Thoracic aorta (tissue), 2 donors: ENCODE results near the gene DCST1. TPM values are rescaled to one million over a fixed set of nuclear protein-coding genes. Genes with fewer than 3 reads are reported as not detected.
A peak's percentile ranks its signal among the peaks of the same experiment; 100 is the strongest.

Source experiments
- ATAC-seq: fragments of 150-250 bp; one replicate; pipeline ENCODE4 v1.8.0; 2017; ENCODE audit warnings: low read depth; ENCODE audit not compliant: insufficient number of reproducible peaks, low FRiP score
- DNase-seq: peaks from one replicate; pipeline ENCODE4 v3.0.0-alpha.2; 2020; ENCODE audit warnings: low spot score
- H3K27ac ChIP-seq, 2 donors: fragments of 200-600 bp; sonication (generic); 1 replicate in 1 of 2; 2 replicates in 1 of 2; pipeline ENCODE4 v1.5.1; 2016; ENCODE audit warnings: mild to moderate bottlenecking in 2 of 2, moderate library complexity in 2 of 2
- H3K27me3 ChIP-seq: fragments of 200-600 bp; sonication (generic); replicated peaks from 2 replicates; pipeline ENCODE4 v1.6.0; 2016; ENCODE audit warnings: mild to moderate bottlenecking; ENCODE audit not compliant: insufficient read depth
- H3K36me3 ChIP-seq: fragments of 200-600 bp; sonication (generic); one replicate; pipeline ENCODE4 v1.5.1; 2016
- H3K4me1 ChIP-seq, 2 donors: fragments of 200-600 bp; sonication (generic); 1 replicate in 1 of 2; 2 replicates in 1 of 2; pipeline versions ENCODE4 v1.5.1 to v1.6.0; 2016; ENCODE audit warnings: low read depth in 2 of 2, mild to moderate bottlenecking in 1 of 2; ENCODE audit not compliant: control insufficient read depth in 1 of 2
- H3K4me3 ChIP-seq: fragments of 200-600 bp; sonication (generic); 2 replicates; pipeline ENCODE4 v1.5.1; 2016; ENCODE audit warnings: mild to moderate bottlenecking
- H3K9me3 ChIP-seq: fragments of 200-600 bp; sonication (generic); 2 replicates; pipeline ENCODE4 v1.5.1; 2016
- total RNA-seq, 2 donors: library from RNA; depleted of rRNA; stranded (reverse); fragments of >200 nt; gene quantifications; one replicate each; pipeline versions ENCODE4 v1.1.0 to v1.2.3, GENCODE V29; 2016
- TF ChIP-seq, protein P1 (sequence below): fragments of 200-600 bp; sonication (generic); IDR thresholded peaks from one replicate; pipeline ENCODE4 v1.5.1; 2019; ENCODE audit warnings: antibody characterized with exemption

DCST1 gene
- total RNA-seq, 2 donors from 2014 or later = not detected

DNA sequence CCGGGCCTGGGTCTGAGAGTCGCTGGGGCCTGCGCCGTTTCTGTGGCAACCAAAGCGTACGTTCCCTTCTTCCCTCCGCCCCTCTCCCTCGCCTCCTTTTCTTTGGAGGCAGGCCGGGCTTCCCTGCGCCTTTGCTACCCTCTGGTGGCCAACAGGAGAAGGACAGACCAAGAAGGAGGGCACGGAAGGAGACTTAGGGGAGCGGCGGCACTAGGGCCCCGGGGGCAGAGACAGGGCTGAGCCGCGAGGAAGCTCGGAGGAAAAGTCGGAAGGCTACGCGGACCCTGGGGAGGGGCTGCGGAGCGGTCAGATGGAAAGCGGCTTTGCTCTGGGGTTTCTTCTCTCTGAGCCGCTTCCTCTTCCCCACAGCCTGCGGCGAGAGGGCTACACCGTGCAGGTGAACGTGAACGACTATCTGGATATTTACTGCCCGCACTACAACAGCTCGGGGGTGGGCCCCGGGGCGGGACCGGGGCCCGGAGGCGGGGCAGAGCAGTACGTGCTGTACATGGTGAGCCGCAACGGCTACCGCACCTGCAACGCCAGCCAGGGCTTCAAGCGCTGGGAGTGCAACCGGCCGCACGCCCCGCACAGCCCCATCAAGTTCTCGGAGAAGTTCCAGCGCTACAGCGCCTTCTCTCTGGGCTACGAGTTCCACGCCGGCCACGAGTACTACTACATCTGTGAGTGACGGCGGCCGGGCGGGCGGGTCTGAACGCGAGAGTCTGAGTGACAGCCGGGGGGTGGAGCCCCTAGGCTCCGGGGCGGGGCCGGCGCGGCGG is 51.3 kb downstream of the DCST1 start:
- TF ChIP-seq, protein P1, sequence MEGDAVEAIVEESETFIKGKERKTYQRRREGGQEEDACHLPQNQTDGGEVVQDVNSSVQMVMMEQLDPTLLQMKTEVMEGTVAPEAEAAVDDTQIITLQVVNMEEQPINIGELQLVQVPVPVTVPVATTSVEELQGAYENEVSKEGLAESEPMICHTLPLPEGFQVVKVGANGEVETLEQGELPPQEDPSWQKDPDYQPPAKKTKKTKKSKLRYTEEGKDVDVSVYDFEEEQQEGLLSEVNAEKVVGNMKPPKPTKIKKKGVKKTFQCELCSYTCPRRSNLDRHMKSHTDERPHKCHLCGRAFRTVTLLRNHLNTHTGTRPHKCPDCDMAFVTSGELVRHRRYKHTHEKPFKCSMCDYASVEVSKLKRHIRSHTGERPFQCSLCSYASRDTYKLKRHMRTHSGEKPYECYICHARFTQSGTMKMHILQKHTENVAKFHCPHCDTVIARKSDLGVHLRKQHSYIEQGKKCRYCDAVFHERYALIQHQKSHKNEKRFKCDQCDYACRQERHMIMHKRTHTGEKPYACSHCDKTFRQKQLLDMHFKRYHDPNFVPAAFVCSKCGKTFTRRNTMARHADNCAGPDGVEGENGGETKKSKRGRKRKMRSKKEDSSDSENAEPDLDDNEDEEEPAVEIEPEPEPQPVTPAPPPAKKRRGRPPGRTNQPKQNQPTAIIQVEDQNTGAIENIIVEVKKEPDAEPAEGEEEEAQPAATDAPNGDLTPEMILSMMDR = peak; percentile 90
- peak; percentile 82 for DNase-seq
- peak; percentile 64 for ATAC-seq
- H3K9me3 ChIP-seq = no peaks in the 10 kb centered on the region
- peak overlapping the region; percentile 86 for H3K4me3 ChIP-seq
- no peaks in the 10 kb centered on the region for H3K36me3 ChIP-seq
- H3K27me3 ChIP-seq = peaks cover 24% of the 10 kb centered on the region
- peaks cover 24 to 42% of the 10 kb centered on the region in 2 donors for H3K4me1 ChIP-seq
- H3K27ac ChIP-seq = peak overlapping the region; percentile 77 to 79

- no peaks in the 10 kb centered on the region for H3K36me3 ChIP-seq
- H3K27me3 ChIP-seq = peaks cover 17% of the 10 kb centered on the region
- ATAC-seq = peak; percentile 21
- DNase-seq = no peak
- peak overlapping the region; percentile 86 for H3K4me3 ChIP-seq
- TF ChIP-seq, protein P1 = no peak
- peaks cover 17 to 35% of the 10 kb centered on the region in 2 donors for H3K4me1 ChIP-seq
- no peaks in the 10 kb centered on the region for H3K9me3 ChIP-seq
- peak overlapping the region; percentile 77 to 79 for H3K27ac ChIP-seq
Observed at GRCh38 chr1:155085504-155086127, 52.0 kb downstream of the DCST1 start.

- no peaks in the 10 kb centered on the region for H3K9me3 ChIP-seq
- peaks cover 12 to 31% of the 10 kb centered on the region in 2 donors for H3K4me1 ChIP-seq
- TF ChIP-seq, protein P1 = peak; percentile 100
- DNase-seq = no peak
- ATAC-seq = no peak
- H3K27me3 ChIP-seq = peaks cover 11% of the 10 kb centered on the region
- peak overlapping the region; percentile 86 for H3K4me3 ChIP-seq
- no peaks in the 10 kb centered on the region for H3K36me3 ChIP-seq
- H3K27ac ChIP-seq = no peak overlapping the region
Observed at GRCh38 chr1:155086128-155086741, 52.6 kb downstream of the DCST1 start.

- TF ChIP-seq, protein P1 = no peak
- H3K36me3 ChIP-seq = no peaks in the 10 kb centered on the region
- H3K9me3 ChIP-seq = no peaks in the 10 kb centered on the region
- peaks cover 10 to 29% of the 10 kb centered on the region in 2 donors for H3K4me1 ChIP-seq
- no peak overlapping the region for H3K27ac ChIP-seq
- no peak for DNase-seq
- H3K4me3 ChIP-seq = no peak overlapping the region
- ATAC-seq = no peak
- H3K27me3 ChIP-seq = peaks cover 4% of the 10 kb centered on the region
Observed at GRCh38 chr1:155086856-155087535, 53.4 kb downstream of the DCST1 start.
